Loucy (cell line): ENCODE measurements around the gene PRIMA1.

ENCODE experiments used
- CTCF ChIP-seq: fragments of 200-600 bp; sonication (generic); conservative IDR thresholded peaks from 2 replicates; pipeline ENCODE4 v1.5.1; 2014; ENCODE audit warnings: mild to moderate bottlenecking, antibody characterized with exemption, low read length
- EZH2phosphoT487 ChIP-seq: fragments of 200-600 bp; IDR thresholded peaks from 2 replicates; pipeline ENCODE4 v1.6.1; 2018; ENCODE audit warnings: antibody characterized with exemption, mild to moderate bottlenecking, moderate library complexity, borderline replicate concordance

DNA sequence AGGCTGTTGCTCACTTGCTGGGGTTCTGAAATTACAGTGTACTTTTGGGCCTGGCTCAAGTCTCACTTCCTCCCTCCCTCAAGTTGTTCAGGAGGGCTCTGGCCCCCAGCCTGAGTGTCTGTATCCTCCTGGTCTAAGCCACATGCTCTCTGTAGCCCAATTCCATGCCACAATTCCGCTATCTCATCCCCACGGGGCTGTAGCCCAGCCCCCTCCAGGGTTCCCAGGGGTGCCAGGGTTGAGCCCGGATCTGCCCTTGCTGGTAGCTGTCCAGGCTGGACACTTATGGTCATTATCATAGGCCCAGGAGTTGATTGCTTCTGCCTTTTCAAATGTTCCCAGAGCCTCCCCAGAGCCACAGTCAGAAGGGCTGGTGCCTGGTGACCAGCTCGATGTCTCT, 65.3 kb downstream of the PRIMA1 start:
- TF ChIP-seq CTCF: no peak
- TF ChIP-seq EZH2phosphoT487: no peak
